GM12878 (cell line): ENCODE data around the gene CHST8. TPM values are rescaled to one million over a fixed set of nuclear protein-coding genes. Genes with fewer than 3 reads are reported as not detected.

ENCODE experiments used
- ATAC-seq: fragments of 200-7000 bp; cut with Tn5 transposase; 3 replicates; pipeline ENCODE4 v1.9.1; 2020; ENCODE audit warnings: mild to moderate bottlenecking, moderate library complexity
- BruUV-seq: library from RNA; stranded (reverse); fragments of 400-500 nt; replicated peaks from 2 replicates; lab custom pipeline; 2021; lab: Mats Ljungman, UMichigan
- CTCF ChIA-PET: fragments of 300-600 bp; sonication (Branson Sonifier 250); formaldehyde crosslinking; extraction: SDS; loops from one replicate; lab custom pipeline; 2021; ENCODE audit warnings: inconsistent platforms; lab: Yijun Ruan, JAX
- POLR2A ChIA-PET: fragments of 350-600 bp; formaldehyde crosslinking; extraction: SDS; loops from one replicate; lab custom pipeline; 2021; ENCODE audit warnings: inconsistent platforms; lab: Charles Lee
- RAD21 ChIA-PET: fragments of 300-600 bp; sonication (Branson Sonifier 250); formaldehyde crosslinking; loops from one replicate; lab custom pipeline; 2023; ENCODE audit warnings: antibody characterized with exemption; ENCODE audit not compliant: unreplicated experiment; lab: Charles Lee
- SMC1A ChIA-PET: fragments of 300-600 bp; sonication (Branson Sonifier 250); formaldehyde crosslinking; loops from one replicate; lab custom pipeline; 2023; ENCODE audit not compliant: unreplicated experiment, uncharacterized antibody; lab: Charles Lee
- DNase-seq: peaks from one replicate; pipeline ENCODE4 v3.0.0-alpha.2; 2011; ENCODE audit warnings: low read depth, low spot score
- FAIRE-seq: peaks from 3 replicates; lab custom pipeline; 2011; peaks lifted over from hg19 to GRCh38; lab: Jason Lieb, UNC
- H2AFZ ChIP-seq: 2 replicates; pipeline ENCODE4 v1.6.0; 2011; ENCODE audit warnings: low read depth, low read length, control low read depth; ENCODE audit not compliant: control insufficient read depth
- H3K27ac ChIP-seq: 2 replicates; pipeline ENCODE4 v1.5.1; 2011; ENCODE audit warnings: control low read depth; ENCODE audit not compliant: control insufficient read depth, insufficient read depth
- H3K27me3 ChIP-seq, 2 experiments: replicated peaks in 1 of 2; 2 replicates each; pipeline versions ENCODE4 v1.6.0 to v1.6.1; 2011; ENCODE audit warnings: low read length in 1 of 2; ENCODE audit not compliant: control insufficient read depth in 2 of 2, insufficient read depth in 2 of 2
- H3K36me3 ChIP-seq, 2 experiments: 2 replicates each; pipeline ENCODE4 v1.5.1; 2011; ENCODE audit warnings: low read length in 1 of 2; ENCODE audit not compliant: control insufficient read depth in 2 of 2, insufficient read depth in 2 of 2
- H3K4me1 ChIP-seq: 2 replicates; pipeline ENCODE4 v1.6.1; 2011; ENCODE audit warnings: mild to moderate bottlenecking, low read length, moderate library complexity, mixed read lengths; ENCODE audit not compliant: control insufficient read depth, insufficient read depth
- H3K4me2 ChIP-seq: 2 replicates; pipeline ENCODE4 v1.6.0; 2011; ENCODE audit warnings: control low read depth; ENCODE audit not compliant: control insufficient read depth, insufficient read depth
- H3K4me3 ChIP-seq: fragments of 200-600 bp; sonication (generic); 2 replicates; pipeline ENCODE4 v1.5.1; 2016
- H3K79me2 ChIP-seq: 2 replicates; pipeline ENCODE4 v1.6.0; 2011; ENCODE audit warnings: low read length; ENCODE audit not compliant: control insufficient read depth, insufficient read depth
- H3K9ac ChIP-seq: 2 replicates; pipeline ENCODE4 v1.8.0; 2011; ENCODE audit warnings: low read length, control low read depth, mixed read lengths; ENCODE audit not compliant: control insufficient read depth, insufficient read depth
- H3K9me3 ChIP-seq: replicated peaks from 3 replicates; pipeline ENCODE4 v1.5.1; 2011; ENCODE audit warnings: mild to moderate bottlenecking, low read length; ENCODE audit not compliant: control insufficient read depth, insufficient read depth
- H4K20me1 ChIP-seq: 2 replicates; pipeline ENCODE4 v1.6.0; 2011; ENCODE audit not compliant: control insufficient read depth, insufficient read depth
- ATF3 ChIP-seq: IDR thresholded peaks from 2 replicates; pipeline ENCODE4 v1.6.1; 2011; ENCODE audit warnings: low read depth, mild to moderate bottlenecking, low read length, moderate library complexity, borderline replicate concordance; ENCODE audit errors: extremely low read depth
- HSF1 ChIP-seq: fragments of 150-350 bp; IDR thresholded peaks from 2 replicates; pipeline ENCODE4 v1.6.1; 2014; ENCODE audit warnings: mild to moderate bottlenecking, low read depth, low read length
- WGBS: methylation state at CpG from one replicate; pipeline ENCODE4 v1.1.6; 2016; ENCODE audit warnings: low lambda C conversion rate; ENCODE audit not compliant: insufficient replicate concordance, insufficient coverage; ENCODE audit errors: missing lambda C conversion rate; 5-methylcytosine and 5-hydroxymethylcytosine counted together
- in situ Hi-C: fragments of 300-500 bp; cut with MboI; formaldehyde crosslinking; loops from 9 replicates; pipeline ENCODE4 v1.14.3; 2018; ENCODE audit warnings: mixed read lengths
- intact Hi-C: fragments of 100-400 bp; cut with micrococcal nuclease; formaldehyde crosslinking; loops from one replicate; pipeline ENCODE4 v1.14.2; 2022; ENCODE audit not compliant: unreplicated experiment
- polyA plus RNA-seq, 11 experiments: library from polyadenylated mRNA; depleted of rRNA in 4 of 11; unstranded in 6 of 11; stranded (reverse) in 5 of 11; fragments of >200 nt; fragmentation: Nextera tagmentation in 4 of 11; fragmentation: Illumina TruSeq in 1 of 11; extraction: Ambion mirVana in 4 of 11; extraction: Trizol in 1 of 11; gene quantifications; 1 replicate in 1 of 11; 2 replicates in 10 of 11; pipeline versions ENCODE4 v1.2.1 to v1.2.3, GENCODE V29; 2011 to 2016; ENCODE audit warnings: inconsistent platforms in 2 of 11, missing spikeins in 2 of 11, low read depth in 1 of 11
- total RNA-seq, 4 experiments: library from RNA; depleted of rRNA in 3 of 4; stranded (reverse); fragments of >200 nt in 3 of 4; fragmentation: Illumina TruSeq in 1 of 4; extraction: Trizol in 1 of 4; gene quantifications; 2 replicates each; pipeline versions ENCODE4 v1.2.1 to v1.2.3, GENCODE V29; 2013 to 2021

The CHST8 gene
- total and polyA plus RNA-seq, 10 of the 15 experiments (the other 5 are each of a cell fraction or from before 2014, with no cell fraction given) = 0.06 TPM; not detected in 9

DNA sequence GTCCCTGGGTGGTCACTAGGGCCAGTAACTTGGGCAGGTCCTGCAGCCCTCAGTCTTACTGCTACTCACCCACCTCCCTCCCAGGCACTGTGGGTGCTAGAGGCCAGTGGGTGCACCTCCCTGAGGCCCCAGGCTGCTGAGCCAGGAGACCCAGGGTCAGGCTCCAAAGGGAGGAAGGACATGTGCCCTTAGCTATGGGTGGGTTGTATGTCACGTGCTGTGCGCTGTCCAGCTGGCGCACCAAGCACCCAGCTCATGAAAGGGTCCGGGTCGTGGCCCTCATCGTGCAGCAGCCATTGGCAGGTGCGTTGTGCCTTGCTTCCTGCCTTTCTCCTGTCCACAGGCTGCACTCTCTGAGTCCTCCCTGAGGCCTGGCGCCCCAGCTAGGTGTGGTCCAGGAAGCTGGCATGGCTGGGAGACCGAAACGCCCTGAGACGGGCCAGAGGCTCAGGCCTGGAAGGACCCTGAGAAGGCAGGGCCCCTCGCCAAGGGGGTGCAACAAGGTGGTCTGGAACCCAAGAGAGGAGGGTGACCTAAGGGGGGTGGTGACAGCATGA is 127.9 kb downstream of the CHST8 start:
- no TSS peak for BruUV-seq
- H3K27ac ChIP-seq = no peak overlapping the region
- no peak for ATAC-seq
- no peak for FAIRE-seq
- CTCF ChIA-PET = interaction anchor here (0.6 to 1.0 kb wide), 2 partner anchors 28 to 784 kb away, joined by 3 read pairs; no protein-coding TSS in a partner anchor
- no peak for DNase-seq
- no peaks in the 10 kb centered on the region for H3K4me1 ChIP-seq
- H3K9ac ChIP-seq = no peak overlapping the region
- no peak overlapping the region for H3K4me2 ChIP-seq
- POLR2A ChIA-PET = no interaction called here
- no peaks in the 10 kb centered on the region for H3K9me3 ChIP-seq
- H3K27me3 ChIP-seq = no peaks in the 10 kb centered on the region
- WGBS = 45% methylated on average over 12 of the region's 12 CpGs
- SMC1A ChIA-PET = no interaction called here
- no peak overlapping the region for H2AFZ ChIP-seq
- no peaks in the 10 kb centered on the region for H3K36me3 ChIP-seq
- TF ChIP-seq ATF3 (no peak), HSF1 (no peak)
- H3K79me2 ChIP-seq = no peaks in the 10 kb centered on the region
- intact Hi-C loops = no loop called here
- in situ Hi-C loops = loop anchor here (25.0 kb wide), 1 partner anchor 512 kb away; the partner anchor contains the start of gene SLC7A10
- no peak overlapping the region for H3K4me3 ChIP-seq
- RAD21 ChIA-PET = no interaction called here
- H4K20me1 ChIP-seq = no peaks in the 10 kb centered on the region
